ENCODE data around the gene KCTD21.

Gene KCTD21

DNA sequence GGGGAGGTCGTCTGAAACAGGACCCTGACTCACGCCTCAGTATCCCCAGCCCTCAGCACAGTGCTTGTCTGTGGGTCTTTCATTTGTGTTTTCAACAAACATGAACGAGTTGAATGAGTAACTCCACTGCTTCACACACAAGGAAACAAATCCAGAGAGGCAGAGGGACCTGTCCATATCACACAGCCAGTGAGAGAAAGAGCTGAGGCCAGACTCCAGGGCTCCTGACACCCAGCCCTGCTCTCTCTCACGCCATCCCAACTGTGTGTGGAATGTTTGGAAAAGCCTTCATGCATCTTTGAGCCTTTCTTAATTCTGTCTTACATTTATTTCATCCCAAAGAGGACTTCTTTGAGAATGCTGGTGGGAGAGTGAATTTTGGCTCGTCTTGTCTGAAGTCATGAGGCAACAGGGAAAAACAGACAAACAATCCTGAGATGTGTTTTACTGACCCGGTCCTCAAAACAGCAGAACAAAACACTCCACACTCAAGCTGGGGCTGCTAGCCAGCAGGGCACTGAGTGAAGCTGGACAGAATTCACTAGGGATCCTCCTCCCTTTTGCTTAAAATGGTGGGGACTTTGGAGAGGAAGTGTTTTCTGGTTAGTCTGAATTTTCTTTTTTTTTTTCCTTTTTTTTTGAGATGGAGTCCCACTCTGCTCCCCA, 29.3 kb downstream of the KCTD21 start:
- no peaks in the 10 kb centered on the region for H3K27me3 ChIP-seq (ENCODE audit: insufficient read depth, low read length, poor library complexity, severe bottlenecking)
- TF ChIP-seq EZH2phosphoT487 (IDR thresholded peaks at IDR 0.05; ENCODE audit: borderline replicate concordance), result no peak
- TF ChIP-seq, protein P1, sequence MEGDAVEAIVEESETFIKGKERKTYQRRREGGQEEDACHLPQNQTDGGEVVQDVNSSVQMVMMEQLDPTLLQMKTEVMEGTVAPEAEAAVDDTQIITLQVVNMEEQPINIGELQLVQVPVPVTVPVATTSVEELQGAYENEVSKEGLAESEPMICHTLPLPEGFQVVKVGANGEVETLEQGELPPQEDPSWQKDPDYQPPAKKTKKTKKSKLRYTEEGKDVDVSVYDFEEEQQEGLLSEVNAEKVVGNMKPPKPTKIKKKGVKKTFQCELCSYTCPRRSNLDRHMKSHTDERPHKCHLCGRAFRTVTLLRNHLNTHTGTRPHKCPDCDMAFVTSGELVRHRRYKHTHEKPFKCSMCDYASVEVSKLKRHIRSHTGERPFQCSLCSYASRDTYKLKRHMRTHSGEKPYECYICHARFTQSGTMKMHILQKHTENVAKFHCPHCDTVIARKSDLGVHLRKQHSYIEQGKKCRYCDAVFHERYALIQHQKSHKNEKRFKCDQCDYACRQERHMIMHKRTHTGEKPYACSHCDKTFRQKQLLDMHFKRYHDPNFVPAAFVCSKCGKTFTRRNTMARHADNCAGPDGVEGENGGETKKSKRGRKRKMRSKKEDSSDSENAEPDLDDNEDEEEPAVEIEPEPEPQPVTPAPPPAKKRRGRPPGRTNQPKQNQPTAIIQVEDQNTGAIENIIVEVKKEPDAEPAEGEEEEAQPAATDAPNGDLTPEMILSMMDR (conservative IDR thresholded peaks at IDR 0.05; ENCODE audit: low read length), result no peak
- H3K4me3 ChIP-seq (ENCODE audit: low read length, poor library complexity, severe bottlenecking), result no peak overlapping the region
- H3K4me1 ChIP-seq (ENCODE audit: insufficient read depth, low read length, poor library complexity, severe bottlenecking), result no peaks in the 10 kb centered on the region
- no peak overlapping the region for H2AFZ ChIP-seq (ENCODE audit: low read length)
- H3K9ac ChIP-seq (ENCODE audit: low read depth, low read length, poor library complexity, severe bottlenecking), result no peak overlapping the region
- no peaks in the 10 kb centered on the region for H4K20me1 ChIP-seq (ENCODE audit: insufficient read depth, low read length, poor library complexity, severe bottlenecking)
- no peaks in the 10 kb centered on the region for H3K9me2 ChIP-seq (replicated peaks; ENCODE audit: low read depth, low read length)
- no peak overlapping the region for H3K4me2 ChIP-seq (ENCODE audit: low read depth, low read length, poor library complexity, severe bottlenecking)
- no peaks in the 10 kb centered on the region for H3F3A ChIP-seq (ENCODE audit: low read depth)
- H3K9me3 ChIP-seq (ENCODE audit: insufficient read depth, low read depth, low read length), result no peaks in the 10 kb centered on the region
- no peaks in the 10 kb centered on the region for H3K79me2 ChIP-seq (ENCODE audit: insufficient read depth, low read length)
- H3K36me3 ChIP-seq (ENCODE audit: insufficient read depth, low read length), result no peaks in the 10 kb centered on the region

DNA sequence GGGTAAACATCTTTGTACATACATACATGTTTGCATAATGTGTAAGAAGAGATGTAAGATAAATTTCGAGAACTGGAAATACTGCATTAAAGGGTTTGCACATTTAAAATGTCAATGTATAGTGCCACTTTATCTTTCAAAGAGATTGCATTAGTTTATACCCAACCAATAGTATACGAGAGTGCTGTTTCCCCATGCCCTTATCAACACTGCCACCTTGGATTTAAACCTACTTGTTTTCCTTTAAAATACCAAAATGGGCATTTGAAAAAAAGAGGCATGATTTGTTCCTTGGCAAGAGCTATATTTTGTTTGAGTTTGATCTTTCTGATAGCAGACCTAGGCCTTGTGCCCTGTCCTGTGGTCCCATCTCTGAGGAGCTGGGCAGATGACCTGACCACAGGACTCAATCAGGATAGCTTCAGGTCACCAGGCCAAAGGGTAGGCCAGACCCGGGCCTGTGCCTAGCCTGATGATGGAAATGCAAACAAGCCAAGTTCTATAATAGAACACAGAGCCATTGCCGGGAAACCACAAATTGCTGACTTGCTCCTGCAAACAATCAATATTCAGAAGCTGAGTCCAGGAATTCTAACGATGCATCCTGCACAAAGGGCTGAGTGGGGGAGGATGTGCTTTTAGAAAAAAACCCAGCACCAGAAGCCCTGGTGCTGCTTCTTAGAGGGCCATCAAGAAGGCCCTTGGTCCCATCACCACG, 32.1 kb downstream of the KCTD21 start:
- TF ChIP-seq EZH2phosphoT487 (IDR thresholded peaks at IDR 0.05; ENCODE audit: borderline replicate concordance), result no peak
- TF ChIP-seq, protein P1 (conservative IDR thresholded peaks at IDR 0.05; ENCODE audit: low read length), result no peak
- no peaks in the 10 kb centered on the region for H3F3A ChIP-seq (ENCODE audit: low read depth)
- H3K4me1 ChIP-seq (ENCODE audit: insufficient read depth, low read length, poor library complexity, severe bottlenecking), result no peaks in the 10 kb centered on the region
- H3K79me2 ChIP-seq (ENCODE audit: insufficient read depth, low read length), result no peaks in the 10 kb centered on the region
- no peaks in the 10 kb centered on the region for H3K27me3 ChIP-seq (ENCODE audit: insufficient read depth, low read length, poor library complexity, severe bottlenecking)
- H4K20me1 ChIP-seq (ENCODE audit: insufficient read depth, low read length, poor library complexity, severe bottlenecking), result no peaks in the 10 kb centered on the region
- no peak overlapping the region for H3K4me3 ChIP-seq (ENCODE audit: low read length, poor library complexity, severe bottlenecking)
- no peak overlapping the region for H2AFZ ChIP-seq (ENCODE audit: low read length)
- no peaks in the 10 kb centered on the region for H3K9me2 ChIP-seq (replicated peaks; ENCODE audit: low read depth, low read length)
- no peaks in the 10 kb centered on the region for H3K36me3 ChIP-seq (ENCODE audit: insufficient read depth, low read length)
- no peaks in the 10 kb centered on the region for H3K9me3 ChIP-seq (ENCODE audit: insufficient read depth, low read depth, low read length)
- H3K4me2 ChIP-seq (ENCODE audit: low read depth, low read length, poor library complexity, severe bottlenecking), result no peak overlapping the region
- no peak overlapping the region for H3K9ac ChIP-seq (ENCODE audit: low read depth, low read length, poor library complexity, severe bottlenecking)

DNA sequence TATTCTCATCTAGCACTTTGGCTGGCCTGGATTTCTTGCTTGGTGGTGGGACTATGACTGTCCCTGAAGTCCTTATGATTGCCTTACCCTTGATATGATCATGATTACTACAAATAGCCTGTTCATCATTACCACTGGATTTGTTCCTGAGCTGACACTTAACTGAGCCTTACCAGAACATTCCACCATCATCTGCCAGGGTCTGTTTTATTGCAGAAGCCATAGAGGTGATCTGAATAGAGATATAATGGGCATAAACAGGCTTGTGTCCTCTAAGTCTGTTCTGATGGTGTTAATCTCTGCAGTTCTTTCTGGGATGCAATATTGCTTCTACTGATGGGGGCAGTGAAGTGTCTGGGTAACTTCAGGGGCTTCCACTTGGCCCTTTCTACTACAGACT, 36.6 kb downstream of the KCTD21 start:
- Histone ChIP-seq H3K4me3 (ENCODE audit: low read length, poor library complexity, severe bottlenecking) (no peak overlapping the region), H3K79me2 (ENCODE audit: insufficient read depth, low read length) (no peaks in the 10 kb centered on the region), H3K36me3 (ENCODE audit: insufficient read depth, low read length) (no peaks in the 10 kb centered on the region), H3K4me2 (ENCODE audit: low read depth, low read length, poor library complexity, severe bottlenecking) (no peak overlapping the region), H3K4me1 (ENCODE audit: insufficient read depth, low read length, poor library complexity, severe bottlenecking) (no peaks in the 10 kb centered on the region), H3K9ac (ENCODE audit: low read depth, low read length, poor library complexity, severe bottlenecking) (no peak overlapping the region), H3K9me3 (ENCODE audit: insufficient read depth, low read depth, low read length) (no peaks in the 10 kb centered on the region), H4K20me1 (ENCODE audit: insufficient read depth, low read length, poor library complexity, severe bottlenecking) (no peaks in the 10 kb centered on the region), H2AFZ (ENCODE audit: low read length) (no peak overlapping the region), H3K27me3 (ENCODE audit: insufficient read depth, low read length, poor library complexity, severe bottlenecking) (no peaks in the 10 kb centered on the region), H3F3A (ENCODE audit: low read depth) (no peaks in the 10 kb centered on the region), H3K9me2 (replicated peaks; ENCODE audit: low read depth, low read length) (no peaks in the 10 kb centered on the region)
- TF ChIP-seq, protein P1 (conservative IDR thresholded peaks at IDR 0.05; ENCODE audit: low read length), result no peak
- no peak for TF ChIP-seq EZH2phosphoT487 (IDR thresholded peaks at IDR 0.05; ENCODE audit: borderline replicate concordance)

All from Loucy (cell line).